ENCODE measurements around the gene HACD3.

- no peak for TF ChIP-seq CTCF (conservative IDR thresholded peaks at IDR 0.05 in 1 of 2, IDR thresholded peaks at IDR 0.05 in 1 of 2; ENCODE audit: low read depth in 1 of 2, low read length in 2 of 2)
- no peak for TF ChIP-seq EZH2 (IDR thresholded peaks at IDR 0.05; ENCODE audit: low read length, missing control alignments)
Observed at GRCh38 chr15:65509321-65509720, 20.9 kb upstream of the HACD3 start.
